ENCODE results near the gene RPL18A. TPM values are rescaled to one million over a fixed set of nuclear protein-coding genes. Genes with fewer than 3 reads are reported as not detected.

The RPL18A gene
- total RNA-seq, 4 donors from 2014 or later, result 1,051 to 1,626 (median 1,352) TPM

GRCh38 chr19:17863520-17864182 lies 3.9 kb downstream of the RPL18A start:
- no peak for TF ChIP-seq CTCF (IDR thresholded peaks at IDR 0.05; ENCODE audit: low read depth)

GRCh38 chr19:17865364-17866311 lies 5.9 kb downstream of the RPL18A start:
- TF ChIP-seq CTCF (IDR thresholded peaks at IDR 0.05; ENCODE audit: low read depth), result no peak

GRCh38 chr19:17866312-17866963 lies 6.7 kb downstream of the RPL18A start:
- no peak for TF ChIP-seq CTCF (IDR thresholded peaks at IDR 0.05; ENCODE audit: low read depth)

GRCh38 chr19:17866964-17867486 lies 7.3 kb downstream of the RPL18A start:
- no peak for TF ChIP-seq CTCF (IDR thresholded peaks at IDR 0.05; ENCODE audit: low read depth)

GRCh38 chr19:17868669-17869068 lies 9.0 kb downstream of the RPL18A start:
- TF ChIP-seq CTCF (IDR thresholded peaks at IDR 0.05; ENCODE audit: low read depth), result no peak

GRCh38 chr19:17869114-17869608 lies 9.5 kb downstream of the RPL18A start:
- TF ChIP-seq CTCF (IDR thresholded peaks at IDR 0.05; ENCODE audit: low read depth), result no peak

Data from subcutaneous adipose tissue (tissue), 4 donors.